Activated CD4-positive, alpha-beta memory T cell treated with anti-CD3 and anti-CD28 coated beads, Interleukin-2, amount 10 ng/mL, durations not matched to agents 7 days and 5 days (primary cell): ENCODE data around the gene THY1. TPM values are rescaled to one million over a fixed set of nuclear protein-coding genes. Genes with fewer than 3 reads are reported as not detected.

Experiments
- CTCF ChIA-PET: fragments of 350-600 bp; sonication (Branson Sonifier 250); formaldehyde crosslinking; loops from one replicate; lab custom pipeline; 2021; ENCODE audit warnings: antibody characterized with exemption, inconsistent platforms; lab: Charles Lee
- POLR2A ChIA-PET: fragments of 350-600 bp; sonication (Branson Sonifier 250); formaldehyde crosslinking; loops from one replicate; lab custom pipeline; 2021; ENCODE audit warnings: antibody characterized with exemption; lab: Charles Lee
- DNase-seq: peaks from one replicate; pipeline ENCODE4 v3.0.0-alpha.2; 2020
- H3K27ac Mint-ChIP-seq: one replicate; pipeline ENCODE4 v1.8.0; 2021; ENCODE audit warnings: mild to moderate bottlenecking, mixed read lengths
- H3K27me3 Mint-ChIP-seq: one replicate; pipeline ENCODE4 v1.8.0; 2021; ENCODE audit warnings: mixed read lengths
- H3K36me3 Mint-ChIP-seq: one replicate; pipeline ENCODE4 v1.8.0; 2021; ENCODE audit warnings: low read depth, mixed read lengths
- H3K4me1 Mint-ChIP-seq: one replicate; pipeline ENCODE4 v1.8.0; 2021; ENCODE audit warnings: mixed read lengths
- H3K4me3 Mint-ChIP-seq: one replicate; pipeline ENCODE4 v1.8.0; 2021; ENCODE audit warnings: mild to moderate bottlenecking, mixed read lengths
- H3K9me3 Mint-ChIP-seq: one replicate; pipeline ENCODE4 v1.8.0; 2021; ENCODE audit warnings: mixed read lengths
- total RNA-seq, 2 experiments: library from RNA; stranded (reverse); gene quantifications; one replicate each; pipeline ENCODE4 v1.2.3, GENCODE V29; 2021

The THY1 gene
- total RNA-seq, 2 experiments from 2014 or later: 1.3 to 2.0 TPM

- ChIA-PET CTCF (interaction anchor here (0.7 to 1.0 kb wide), 2 partner anchors 80 to 871 kb away, joined by 3 read pairs; no protein-coding TSS in a partner anchor), POLR2A (no interaction called here)
- Mint-ChIP-seq H3K4me1 (peaks cover 9% of the 10 kb centered on the region), H3K4me3 (no peak overlapping the region), H3K36me3 (no peaks in the 10 kb centered on the region), H3K27ac (no peak overlapping the region), H3K9me3 (peaks cover 3% of the 10 kb centered on the region), H3K27me3 (peaks cover 39% of the 10 kb centered on the region)
- no peak for DNase-seq
Measured at GRCh38 chr11:119436093-119436492, 13.1 kb upstream of the THY1 start.

DNA sequence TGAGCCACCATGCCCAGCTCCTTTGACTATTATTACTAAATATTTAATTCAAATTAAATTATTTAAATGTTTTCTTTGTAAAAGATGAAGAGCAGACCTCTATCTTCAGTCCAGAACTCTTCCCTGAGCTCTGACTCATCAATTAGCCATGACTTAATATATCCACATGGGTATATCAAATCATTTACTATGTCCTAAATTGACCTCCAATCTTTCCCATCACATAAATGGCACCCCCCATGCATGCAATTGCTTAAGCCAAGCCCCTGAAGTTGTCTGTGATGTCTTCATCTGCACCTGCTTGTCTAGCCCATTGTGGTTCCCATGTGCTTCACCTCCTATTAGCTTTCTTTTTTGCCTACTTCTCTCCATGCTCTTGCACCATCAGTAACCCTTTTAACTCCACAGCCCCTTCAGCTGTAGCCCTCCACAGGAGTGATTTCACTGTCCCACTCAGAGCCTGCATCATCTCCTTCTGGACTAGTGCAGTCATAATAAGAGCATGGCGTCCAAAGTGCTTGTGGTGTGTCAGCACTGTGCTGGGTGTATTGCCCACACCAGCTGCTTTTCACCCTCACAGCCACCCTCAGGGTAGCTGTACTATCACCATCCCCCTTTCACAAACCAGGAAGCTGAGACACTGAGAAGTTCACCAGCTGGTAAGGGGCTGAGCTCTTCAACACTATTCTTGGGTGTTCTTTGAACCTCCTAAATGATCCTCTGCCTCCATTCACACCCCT, 11.8 kb upstream of the THY1 start:
- CTCF ChIA-PET: interaction anchor here (1.2 kb wide), 1 partner anchor 45 kb away, joined by 3 read pairs; no protein-coding TSS in a partner anchor
- DNase-seq: no peak
- Mint-ChIP-seq H3K36me3 (no peaks in the 10 kb centered on the region), H3K4me3 (no peak overlapping the region), H3K9me3 (peaks cover 3% of the 10 kb centered on the region), H3K27ac (no peak overlapping the region), H3K4me1 (peaks cover under 1% of the 10 kb centered on the region), H3K27me3 (peaks cover 39% of the 10 kb centered on the region)
- POLR2A ChIA-PET: no interaction called here

GRCh38 chr11:119433358-119433725, 10.4 kb upstream of the THY1 start:
- Mint-ChIP-seq H3K27ac (no peak overlapping the region), H3K27me3 (peaks cover 42% of the 10 kb centered on the region), H3K4me3 (no peak overlapping the region), H3K9me3 (peaks cover 3% of the 10 kb centered on the region), H3K36me3 (no peaks in the 10 kb centered on the region), H3K4me1 (no peaks in the 10 kb centered on the region)
- ChIA-PET CTCF (interaction anchor here (0.9 kb wide), 1 partner anchor 52 kb away, joined by 3 read pairs; the partner anchor contains the start of gene USP2), POLR2A (no interaction called here)
- DNase-seq: no peak

- Mint-ChIP-seq H3K27ac (no peak overlapping the region), H3K36me3 (no peaks in the 10 kb centered on the region), H3K4me1 (no peaks in the 10 kb centered on the region), H3K9me3 (peaks cover 3% of the 10 kb centered on the region), H3K4me3 (no peak overlapping the region), H3K27me3 (peaks cover 41% of the 10 kb centered on the region)
- POLR2A ChIA-PET: no interaction called here
- no peak for DNase-seq
- CTCF ChIA-PET: interaction anchor here (0.9 kb wide), 1 partner anchor 52 kb away, joined by 3 read pairs; the partner anchor contains the start of gene USP2
Measured at GRCh38 chr11:119432484-119433357, 9.7 kb upstream of the THY1 start.

GRCh38 chr11:119431523-119431922, 8.6 kb upstream of the THY1 start:
- Mint-ChIP-seq H3K27ac (no peak overlapping the region), H3K27me3 (peaks cover 39% of the 10 kb centered on the region), H3K9me3 (no peaks in the 10 kb centered on the region), H3K4me1 (peaks cover 5% of the 10 kb centered on the region), H3K36me3 (no peaks in the 10 kb centered on the region), H3K4me3 (no peak overlapping the region)
- POLR2A ChIA-PET: no interaction called here
- no peak for DNase-seq
- CTCF ChIA-PET: no interaction called here

GRCh38 chr11:119427279-119427678, 4.3 kb upstream of the THY1 start:
- ChIA-PET POLR2A (no interaction called here), CTCF (no interaction called here)
- Mint-ChIP-seq H3K36me3 (no peaks in the 10 kb centered on the region), H3K27ac (no peak overlapping the region), H3K27me3 (peaks cover 47% of the 10 kb centered on the region), H3K4me1 (peaks cover 16% of the 10 kb centered on the region), H3K4me3 (no peak overlapping the region), H3K9me3 (no peaks in the 10 kb centered on the region)
- DNase-seq: no peak

DNA sequence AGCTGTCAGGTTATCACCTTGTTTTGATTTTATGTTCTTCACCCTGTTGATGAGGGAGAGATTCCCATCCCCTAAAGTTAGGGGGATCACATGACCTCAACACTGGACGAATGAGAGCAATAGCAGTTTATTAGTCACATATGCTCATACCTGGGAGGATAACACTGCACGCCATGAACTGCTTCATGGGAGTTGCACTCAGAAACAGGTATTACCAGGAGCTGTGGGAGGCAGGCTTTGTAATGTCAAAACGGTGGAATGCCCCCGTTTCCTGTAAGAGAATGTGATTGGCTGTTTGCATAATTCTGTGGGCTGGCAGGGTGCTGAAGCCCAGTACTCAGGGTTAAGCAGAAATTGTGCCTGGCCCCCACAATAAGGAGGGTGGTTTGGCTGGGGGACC, 3.2 kb upstream of the THY1 start:
- Mint-ChIP-seq H3K27ac (no peak overlapping the region), H3K36me3 (no peaks in the 10 kb centered on the region), H3K4me1 (peaks cover 27% of the 10 kb centered on the region), H3K4me3 (no peak overlapping the region), H3K9me3 (no peaks in the 10 kb centered on the region), H3K27me3 (peaks cover 48% of the 10 kb centered on the region)
- ChIA-PET CTCF (no interaction called here), POLR2A (no interaction called here)
- no peak for DNase-seq

DNA sequence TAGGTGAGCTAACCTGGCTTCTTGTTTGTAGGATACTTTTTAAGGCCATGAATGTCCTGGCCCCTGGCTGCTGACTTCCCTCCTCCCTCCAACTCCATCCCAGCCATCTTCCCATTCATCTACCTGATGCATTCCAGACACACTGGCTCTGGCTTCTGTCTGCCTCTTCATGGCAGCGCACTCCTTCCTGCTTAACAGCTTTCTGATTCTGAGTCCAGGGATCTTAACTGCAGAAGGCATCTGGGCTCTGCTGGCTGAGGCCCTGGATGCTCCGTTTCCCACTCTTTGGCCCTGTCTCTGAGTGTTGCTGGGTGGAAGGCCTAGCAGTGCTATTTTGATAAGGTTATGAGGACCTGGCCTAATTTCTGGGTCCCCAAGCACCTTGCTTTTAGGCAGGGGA, 1.8 kb upstream of the THY1 start:
- peaks cover 27% of the 10 kb centered on the region for H3K4me1 Mint-ChIP-seq
- H3K36me3 Mint-ChIP-seq: no peaks in the 10 kb centered on the region
- POLR2A ChIA-PET: no interaction called here
- CTCF ChIA-PET: no interaction called here
- no peaks in the 10 kb centered on the region for H3K9me3 Mint-ChIP-seq
- no peak for DNase-seq
- H3K4me3 Mint-ChIP-seq: no peak overlapping the region
- H3K27ac Mint-ChIP-seq: no peak overlapping the region
- H3K27me3 Mint-ChIP-seq: peaks cover 48% of the 10 kb centered on the region

- no peak overlapping the region for H3K4me3 Mint-ChIP-seq
- ChIA-PET POLR2A (no interaction called here), CTCF (interaction anchor here (0.6 kb wide), 1 partner anchor 143 kb away, joined by 3 read pairs; no protein-coding TSS in a partner anchor)
- H3K27me3 Mint-ChIP-seq: peaks cover 47% of the 10 kb centered on the region
- no peak for DNase-seq
- H3K27ac Mint-ChIP-seq: no peak overlapping the region
- H3K4me1 Mint-ChIP-seq: peaks cover 27% of the 10 kb centered on the region
- H3K9me3 Mint-ChIP-seq: no peaks in the 10 kb centered on the region
- no peaks in the 10 kb centered on the region for H3K36me3 Mint-ChIP-seq
Measured at GRCh38 chr11:119424276-119424675, 1.3 kb upstream of the THY1 start.

GRCh38 chr11:119423509-119424254, 710 bp upstream of the THY1 start:
- Mint-ChIP-seq H3K4me1 (peaks cover 27% of the 10 kb centered on the region), H3K36me3 (no peaks in the 10 kb centered on the region), H3K9me3 (no peaks in the 10 kb centered on the region), H3K27ac (no peak overlapping the region), H3K4me3 (no peak overlapping the region), H3K27me3 (peaks cover 47% of the 10 kb centered on the region)
- POLR2A ChIA-PET: no interaction called here
- no peak for DNase-seq
- CTCF ChIA-PET: interaction anchor here (0.6 kb wide), 1 partner anchor 142 kb away, joined by 3 read pairs; no protein-coding TSS in a partner anchor

- H3K4me3 Mint-ChIP-seq: peak overlapping the region; percentile 38
- CTCF ChIA-PET: interaction anchor here (0.7 kb wide), 1 partner anchor 56 kb away, joined by 5 read pairs; no protein-coding TSS in a partner anchor
- H3K9me3 Mint-ChIP-seq: no peaks in the 10 kb centered on the region
- POLR2A ChIA-PET: no interaction called here
- no peaks in the 10 kb centered on the region for H3K36me3 Mint-ChIP-seq
- H3K4me1 Mint-ChIP-seq: peaks cover 27% of the 10 kb centered on the region
- peaks cover 43% of the 10 kb centered on the region for H3K27me3 Mint-ChIP-seq
- DNase-seq: no peak
- H3K27ac Mint-ChIP-seq: no peak overlapping the region
Measured at GRCh38 chr11:119421941-119422808, 797 bp downstream of the THY1 start.

GRCh38 chr11:119421351-119421750, 1.6 kb downstream of the THY1 start:
- no peak overlapping the region for H3K27ac Mint-ChIP-seq
- ChIA-PET CTCF (no interaction called here), POLR2A (no interaction called here)
- DNase-seq: no peak
- H3K27me3 Mint-ChIP-seq: peaks cover 43% of the 10 kb centered on the region
- peaks cover 20% of the 10 kb centered on the region for H3K4me1 Mint-ChIP-seq
- H3K36me3 Mint-ChIP-seq: no peaks in the 10 kb centered on the region
- H3K4me3 Mint-ChIP-seq: no peak overlapping the region
- H3K9me3 Mint-ChIP-seq: no peaks in the 10 kb centered on the region
